ELF-1 (cell line): ENCODE measurements around the gene LSM4.
A peak's percentile ranks its signal among the peaks of the same experiment; 100 is the strongest.

Experiments
- DNase-seq: peaks from one replicate; pipeline ENCODE4 v3.0.0-alpha.2; 2016; ENCODE audit warnings: low read depth, low spot score

Gene LSM4

DNA sequence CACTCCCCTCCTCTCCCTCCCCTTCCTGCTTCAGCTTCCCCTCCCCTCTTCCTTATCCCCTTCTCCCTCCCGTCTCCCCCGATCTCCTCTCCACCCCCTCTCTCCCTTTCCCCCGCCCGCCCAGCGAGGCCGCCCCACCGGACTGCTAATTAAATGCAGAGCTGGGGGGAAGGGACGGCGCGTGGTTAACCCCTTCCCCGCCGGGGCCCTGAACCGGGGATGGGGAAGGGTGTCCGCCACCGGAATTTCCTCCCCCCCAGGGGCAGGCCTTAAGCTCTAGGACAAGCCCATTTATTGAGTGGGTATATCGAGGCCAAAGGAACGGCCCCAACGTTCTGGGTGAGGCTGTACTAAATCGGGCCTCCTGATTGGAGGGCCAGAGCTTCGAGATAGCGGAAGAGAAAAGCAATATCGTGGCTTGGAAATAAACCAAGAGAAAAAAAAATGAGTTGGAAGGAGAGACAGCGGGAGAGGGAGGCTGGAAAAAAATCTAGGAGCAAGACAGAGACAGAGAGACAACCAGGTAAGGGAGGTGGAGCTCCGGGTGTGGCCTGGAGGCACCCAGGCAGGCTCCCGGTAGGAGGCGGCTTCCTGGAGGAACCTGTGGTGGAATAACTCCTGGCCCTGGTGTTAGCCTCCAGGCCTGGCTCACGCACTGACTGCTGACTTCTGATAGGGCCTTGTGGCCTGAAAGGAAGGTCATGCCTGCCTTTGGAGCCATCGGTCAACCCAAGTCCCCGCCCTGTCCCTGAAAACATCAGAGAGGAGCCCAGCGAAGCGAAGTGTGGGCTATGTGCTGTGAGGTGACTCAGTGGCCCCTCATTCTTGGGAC lies 29.9 kb downstream of the LSM4 start:
- peak; percentile 97 for DNase-seq

DNA sequence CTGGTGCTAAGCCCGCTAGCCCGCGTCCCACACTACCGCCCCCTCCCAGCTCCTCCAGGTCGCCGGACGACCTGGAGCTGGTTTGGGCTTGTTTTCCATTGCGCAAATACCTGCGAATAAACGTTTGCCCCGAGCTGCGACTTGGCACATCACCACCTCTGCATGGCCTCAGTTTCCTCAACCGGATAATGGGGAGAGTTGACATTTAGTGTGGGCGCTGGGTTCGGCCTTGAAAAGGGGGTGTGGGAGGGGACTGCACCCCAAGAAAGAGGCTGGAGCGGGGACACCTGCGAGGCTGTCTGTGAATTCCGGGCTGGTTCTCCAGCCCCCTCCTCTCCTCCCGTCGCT lies 30.4 kb downstream of the LSM4 start:
- DNase-seq, result peak; percentile 92

DNA sequence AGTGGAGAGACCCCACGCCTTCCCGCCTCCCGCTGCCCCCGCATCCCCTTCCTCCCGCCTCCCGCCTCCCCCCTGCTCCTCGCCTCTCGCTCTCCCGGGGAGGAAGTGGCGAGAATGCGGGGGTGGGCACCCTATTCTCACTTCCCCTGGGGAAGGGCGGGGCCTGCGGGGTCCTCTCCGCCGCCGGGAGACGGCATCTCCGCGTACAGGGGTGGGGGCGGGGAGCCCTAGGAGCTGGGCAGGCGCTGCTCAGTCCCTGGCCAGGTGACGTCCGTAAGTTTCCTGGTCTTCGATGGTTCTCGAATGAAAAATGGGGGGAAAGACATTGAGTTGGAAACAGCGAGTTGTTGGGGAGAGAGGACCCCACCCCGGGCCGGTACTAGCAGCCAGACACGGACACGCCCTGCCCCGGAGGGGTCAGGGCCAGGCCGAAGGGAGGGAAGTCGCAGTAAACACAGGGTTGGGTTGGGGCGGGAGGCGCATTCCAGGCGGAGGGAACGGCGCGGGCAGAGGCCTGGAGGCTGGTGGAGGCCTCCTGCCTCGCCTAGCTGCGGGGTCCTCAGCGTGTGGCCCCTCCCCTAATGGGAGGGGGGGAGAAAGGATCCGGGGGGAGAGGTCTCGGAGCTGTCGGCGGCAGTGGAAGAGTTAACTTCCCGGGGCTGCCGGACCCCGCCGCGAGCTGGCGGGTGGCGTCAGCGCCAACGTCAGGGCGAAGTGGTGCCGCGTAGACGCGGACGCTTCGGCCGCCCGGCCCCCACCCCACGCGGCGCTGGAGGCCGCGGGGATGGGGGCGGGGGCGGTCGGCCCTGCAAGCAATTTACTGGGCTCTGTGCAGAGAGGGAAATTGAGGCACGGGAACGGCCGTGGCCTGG lies 31.1 kb downstream of the LSM4 start:
- peak; percentile 97 for DNase-seq

DNA sequence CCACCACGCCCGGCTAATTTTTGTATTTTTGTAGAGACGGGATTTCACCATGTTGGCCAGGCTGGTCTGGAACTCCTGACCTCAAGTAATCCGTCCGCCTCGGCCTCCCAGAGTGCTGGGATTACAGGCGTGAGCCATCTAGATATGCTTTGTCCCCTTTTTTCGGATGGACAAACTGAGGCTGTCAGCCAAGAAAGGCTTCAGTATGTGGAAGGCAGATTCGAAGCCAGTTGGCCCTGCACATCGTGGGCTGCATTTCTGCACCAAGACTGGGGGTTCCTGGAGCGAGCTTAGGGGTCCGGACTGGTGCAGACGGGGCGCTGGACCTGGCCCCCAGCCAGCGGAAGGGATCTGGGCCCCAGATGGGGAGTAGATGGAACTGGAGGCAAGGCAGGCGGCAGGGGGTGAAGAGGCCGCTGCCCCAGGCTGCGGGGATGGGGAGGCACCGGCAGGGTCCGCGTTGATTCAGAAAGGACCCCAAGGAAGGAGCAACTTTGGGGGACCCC lies 31.8 kb downstream of the LSM4 start:
- DNase-seq, result no peak

DNA sequence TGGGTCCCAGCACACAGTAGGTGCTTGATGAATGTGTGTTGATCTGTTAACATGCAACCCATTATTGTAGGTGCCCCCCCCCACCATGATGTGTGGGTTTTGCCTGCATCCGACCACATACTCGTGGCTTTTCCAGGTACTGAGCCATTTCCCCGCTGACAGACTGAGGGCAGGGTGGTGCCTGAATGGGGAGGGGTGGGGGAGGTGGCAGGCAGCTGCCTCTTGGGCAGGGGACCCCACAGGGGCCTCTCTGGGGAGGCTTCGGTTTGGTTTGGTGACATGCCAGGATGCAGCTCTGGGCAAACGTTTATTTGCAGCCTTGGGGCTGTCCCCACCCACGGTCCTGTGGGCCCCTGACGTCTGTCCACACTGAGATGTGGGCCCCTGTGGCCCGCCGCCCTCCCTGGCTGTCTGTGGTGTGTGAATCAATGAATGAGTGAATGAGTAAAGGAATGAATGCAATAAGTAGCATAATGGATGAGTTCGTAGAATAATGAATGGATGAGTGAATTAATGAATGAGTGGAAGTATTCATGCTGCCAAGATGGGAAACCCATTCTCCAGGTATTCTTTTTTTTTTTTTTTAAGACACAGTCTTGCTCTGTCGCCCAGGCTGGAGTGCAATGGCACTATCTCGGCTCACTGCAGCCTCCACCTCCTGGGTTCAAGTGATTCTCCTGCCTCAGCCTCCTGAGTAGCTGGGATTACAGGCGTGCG lies 32.4 kb downstream of the LSM4 start:
- DNase-seq, result no peak

DNA sequence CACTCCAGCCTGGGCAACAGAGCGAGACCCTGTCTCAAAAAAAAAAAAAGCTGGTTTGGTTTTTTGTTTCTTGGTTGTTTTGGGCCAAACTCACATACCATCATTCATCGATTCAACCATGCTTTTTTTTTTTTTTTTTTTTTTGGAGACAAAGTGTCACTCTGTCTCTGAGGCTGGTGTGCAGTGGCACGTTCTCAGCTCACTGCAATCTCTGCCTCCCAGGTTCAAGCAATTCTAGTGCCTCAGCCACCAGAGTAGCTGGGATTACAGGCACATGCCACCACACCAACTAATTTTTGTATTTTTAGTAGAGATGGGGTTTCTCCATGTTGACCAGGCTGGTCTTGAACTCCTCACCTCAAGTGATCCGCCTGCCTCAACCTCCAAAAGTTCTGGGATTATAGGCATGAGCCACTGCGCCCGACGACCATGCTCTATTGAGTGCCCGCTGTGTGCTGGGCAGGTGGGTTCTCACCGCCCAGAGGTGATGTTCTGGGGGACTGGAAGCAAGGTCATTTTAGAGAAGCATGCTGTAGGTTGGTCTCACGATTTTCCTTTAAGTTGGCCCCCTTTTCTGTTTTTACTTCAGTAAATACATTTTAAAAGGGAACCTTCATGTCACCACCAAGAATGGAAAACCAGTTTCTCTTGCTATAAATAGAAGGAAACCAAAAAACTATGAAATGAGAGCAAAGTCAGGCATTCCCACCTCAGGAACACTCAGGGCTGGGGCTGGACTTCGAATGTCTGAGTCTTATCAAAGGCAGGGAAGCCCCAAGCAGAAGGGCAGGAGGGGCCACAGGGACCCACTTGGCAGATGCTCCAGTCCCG lies 33.2 kb downstream of the LSM4 start:
- DNase-seq, result no peak

DNA sequence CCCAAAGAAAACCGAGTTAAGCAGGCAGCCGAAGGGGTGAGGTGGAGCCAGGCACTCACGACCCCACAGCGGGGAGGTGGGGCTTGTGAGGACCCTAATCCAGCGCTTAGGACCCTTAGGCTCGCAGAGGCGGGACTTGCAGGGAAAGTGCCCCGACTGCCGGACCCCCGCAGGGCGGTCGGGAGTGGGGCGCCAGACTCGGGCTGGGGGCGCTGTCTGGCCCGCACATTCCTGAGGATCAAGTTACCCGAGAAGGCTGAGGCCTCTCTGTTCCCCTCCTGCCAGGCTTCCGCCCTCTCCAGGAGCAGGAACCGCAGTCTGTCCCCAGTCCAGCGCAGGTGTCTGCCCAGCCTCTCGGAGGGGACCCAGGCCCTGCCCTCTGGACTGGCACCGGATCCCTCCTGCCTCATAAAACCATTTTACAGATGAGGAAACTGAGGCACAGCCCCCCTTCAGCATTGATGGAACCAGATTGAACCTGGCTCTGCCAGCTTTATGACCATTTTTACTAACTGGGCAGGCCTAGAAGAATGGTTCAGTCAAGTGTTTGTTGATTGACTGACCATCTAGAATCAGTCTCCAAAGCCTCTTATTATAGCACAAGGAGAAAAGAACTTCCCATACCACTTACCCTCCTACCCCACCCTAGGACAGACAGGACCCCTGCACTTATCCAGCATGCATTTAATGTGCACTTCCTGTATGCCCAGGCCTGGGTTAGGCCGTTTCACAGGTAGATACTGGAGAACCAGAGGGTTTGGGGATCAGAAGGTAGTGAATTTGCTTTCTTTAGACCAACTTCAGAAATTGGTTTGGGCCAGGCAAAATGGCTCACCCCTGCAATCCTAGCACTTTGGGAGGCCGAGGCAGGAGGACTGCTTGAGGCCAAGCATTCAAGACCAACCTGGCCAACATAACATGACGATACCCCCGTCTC lies 34.8 kb downstream of the LSM4 start:
- DNase-seq, result peak; percentile 82

DNA sequence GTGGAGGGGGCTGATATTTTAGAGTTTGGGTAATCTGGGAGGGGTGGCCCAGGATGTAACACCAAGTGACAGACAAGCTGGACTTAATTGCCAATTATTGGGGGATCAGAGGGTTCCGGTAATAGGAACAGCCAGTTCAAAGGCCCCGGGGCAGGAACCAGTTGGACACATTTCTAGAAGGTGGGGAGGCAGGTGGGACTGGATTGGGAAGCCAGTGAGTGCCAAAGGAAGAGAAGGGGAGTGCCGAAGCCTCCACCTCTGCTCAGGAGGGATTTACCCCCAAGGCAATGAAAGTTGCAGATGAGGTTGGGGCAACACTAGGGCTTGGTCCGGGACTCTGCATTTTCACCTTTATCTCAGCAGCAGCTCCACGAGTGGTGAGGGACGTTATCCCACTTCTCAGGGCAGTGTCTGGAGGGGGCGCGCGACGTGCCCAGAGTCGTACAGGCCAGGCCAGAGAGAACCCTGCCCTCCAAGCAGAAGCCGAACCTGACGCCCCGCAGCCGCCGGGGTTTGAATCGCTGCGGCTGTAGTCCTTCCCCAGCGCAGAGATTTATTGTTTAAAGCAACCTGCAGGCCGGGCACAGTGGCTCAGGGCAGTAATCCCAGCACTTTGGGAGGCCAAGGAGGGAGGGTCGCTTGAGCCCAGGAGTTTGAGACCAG lies 35.8 kb downstream of the LSM4 start:
- DNase-seq, result peak; percentile 68

DNA sequence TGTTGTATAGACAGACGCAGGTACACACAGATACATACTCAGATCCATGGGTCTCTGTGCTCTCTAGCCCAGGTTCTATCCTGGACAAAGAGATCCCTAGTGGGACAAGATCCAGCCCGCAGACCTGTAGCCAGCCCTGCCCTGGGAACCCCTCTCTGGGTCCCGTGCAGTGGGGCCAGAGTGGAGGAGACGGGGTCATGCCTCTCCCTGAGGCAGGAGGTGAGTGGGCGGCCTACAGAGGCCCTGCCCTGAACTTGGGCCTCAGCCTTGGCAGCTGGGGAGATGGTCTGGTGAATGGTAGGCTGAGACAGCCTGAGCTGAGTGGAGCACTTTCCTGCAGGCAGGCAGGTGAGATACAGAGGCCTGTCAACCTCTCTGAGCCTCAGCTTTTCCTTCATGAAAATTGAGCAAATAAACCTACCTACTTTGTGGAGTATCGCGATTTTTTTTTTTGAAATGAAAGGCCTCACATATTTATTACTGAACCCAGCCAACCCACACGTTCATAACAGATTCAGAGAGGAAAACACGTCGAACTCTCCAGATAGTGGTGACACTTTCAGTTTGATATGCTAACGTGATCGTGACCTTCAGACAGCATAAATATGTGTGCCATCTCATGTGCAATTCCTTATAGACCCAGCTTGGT lies 38.0 kb downstream of the LSM4 start:
- DNase-seq, result no peak

DNA sequence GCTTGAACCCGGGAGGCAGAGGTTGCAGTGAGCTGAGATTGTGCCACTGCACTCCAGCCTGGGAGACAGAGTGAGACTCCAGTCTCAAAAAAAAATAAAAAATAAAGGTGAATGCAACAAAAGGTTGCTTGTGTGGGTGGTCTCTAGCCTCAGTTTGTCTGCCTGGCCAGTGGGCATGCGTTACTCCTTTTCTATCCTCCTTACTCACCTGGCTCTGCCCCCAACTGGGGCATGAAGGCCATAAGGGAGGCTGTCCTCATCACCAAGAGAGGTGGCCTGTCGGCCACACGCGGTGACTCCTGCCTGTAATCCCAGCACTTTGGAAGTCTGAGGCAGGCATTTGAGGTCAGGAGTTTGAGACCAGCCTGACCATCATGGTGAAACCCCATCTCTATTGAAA lies 39.5 kb downstream of the LSM4 start:
- DNase-seq, result no peak

DNA sequence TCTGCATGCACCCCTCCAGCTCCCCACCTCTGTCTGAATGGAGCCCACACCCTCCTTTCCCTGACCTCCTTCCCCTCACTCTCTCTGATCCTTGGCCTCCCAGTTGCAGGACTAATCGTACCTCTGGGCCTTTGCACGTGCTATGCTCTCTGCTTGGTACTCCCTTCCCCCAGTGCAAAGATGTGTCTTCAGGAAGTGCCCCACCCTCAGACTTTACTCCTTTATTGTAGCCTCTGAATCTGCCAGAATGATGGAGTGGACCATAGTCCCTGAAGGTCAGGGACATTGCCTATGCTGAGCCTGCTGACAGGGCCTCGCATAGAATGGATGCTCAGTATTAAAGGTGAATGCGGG lies 40.1 kb downstream of the LSM4 start:
- no peak for DNase-seq

DNA sequence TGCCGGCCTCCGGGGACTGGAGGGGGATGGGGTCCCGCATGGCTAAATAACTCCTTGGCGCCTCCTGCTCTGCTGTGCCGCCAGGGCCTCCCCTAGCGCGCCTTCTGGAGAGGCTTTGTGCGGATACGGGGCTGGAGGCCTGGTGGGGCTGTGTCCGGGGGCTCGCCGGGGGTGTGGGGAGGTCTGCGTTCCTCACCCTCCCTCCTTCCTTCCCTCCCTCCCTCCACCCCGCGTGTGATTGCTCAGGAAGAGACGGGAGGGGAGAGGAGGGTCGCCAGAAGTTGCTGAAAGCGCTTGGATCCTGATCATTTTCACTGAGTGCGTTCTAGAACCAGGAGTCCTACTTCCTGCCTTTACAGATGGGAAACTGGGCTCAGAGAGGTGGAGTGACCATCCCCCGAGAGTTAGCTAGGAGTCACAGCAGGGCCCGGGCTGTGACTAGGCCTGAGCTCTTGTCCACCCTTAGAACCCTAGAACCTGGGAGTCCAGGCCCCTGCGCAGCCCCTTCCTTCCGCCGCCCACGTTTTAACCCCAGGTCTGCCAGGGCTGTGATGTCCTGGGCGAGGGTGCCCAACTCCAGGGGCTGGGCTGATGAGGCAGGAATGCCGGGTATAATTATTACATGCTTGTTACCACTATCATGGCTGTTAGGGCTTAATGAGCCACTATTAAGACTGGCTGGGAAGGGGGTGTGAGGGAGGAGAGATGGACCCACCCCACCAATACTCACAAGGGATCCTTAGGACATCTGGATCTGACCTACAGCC lies 40.7 kb downstream of the LSM4 start:
- peak; percentile 71 for DNase-seq

DNA sequence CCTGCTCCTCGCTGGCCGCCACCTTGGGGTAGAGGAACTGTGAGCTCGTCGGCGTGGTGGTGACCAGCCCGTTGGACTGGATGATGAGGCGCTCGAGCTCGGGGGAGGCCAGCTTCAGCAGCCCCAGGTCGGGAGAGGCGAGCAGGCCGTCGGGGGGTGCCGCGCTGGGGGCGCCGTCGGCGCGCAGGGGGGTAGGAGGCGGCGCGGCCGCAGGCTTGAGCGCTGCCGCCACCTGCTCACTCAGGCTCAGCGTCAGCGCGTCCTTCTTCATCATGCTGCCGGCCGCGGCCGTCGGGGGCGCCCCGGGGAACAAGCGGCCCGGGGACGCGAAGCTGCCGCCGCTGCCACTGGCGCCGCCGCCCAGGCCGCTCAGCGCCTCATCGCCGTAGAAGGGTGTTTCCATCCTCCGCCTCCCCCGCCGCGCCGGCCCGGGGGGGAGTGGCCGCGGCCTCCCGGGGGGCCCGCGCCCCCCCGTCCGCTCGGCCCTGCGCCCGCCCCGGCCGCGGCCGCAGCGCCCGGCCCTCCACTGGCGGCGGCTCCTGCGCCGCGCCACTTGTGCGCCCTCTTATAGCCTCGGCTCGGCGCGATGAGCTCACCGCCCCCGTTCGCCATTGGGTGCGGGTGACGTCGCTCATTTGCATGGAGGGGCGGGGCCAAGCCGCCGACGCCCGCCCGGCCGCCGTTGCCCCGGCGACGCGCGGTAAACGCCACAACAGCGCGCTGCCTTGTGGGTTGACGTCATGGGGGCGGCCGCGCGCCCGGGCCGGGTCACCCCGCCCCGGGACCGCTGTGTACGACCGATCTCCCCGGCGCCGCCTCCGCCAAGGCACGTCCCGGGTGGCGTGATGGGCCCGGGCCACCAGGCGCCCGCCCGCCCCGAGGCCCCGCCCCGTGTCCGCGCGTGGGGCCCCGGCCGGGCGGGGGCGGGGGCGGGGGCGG lies 41.5 kb downstream of the LSM4 start, which contains the start of gene JUND:
Gene JUND, minus strand, starts transcription at position 541 of the 939 bp plus-strand sequence. Its CDS starts 138 bp downstream, at position 403.
- DNase-seq, result peak; percentile 99

DNA sequence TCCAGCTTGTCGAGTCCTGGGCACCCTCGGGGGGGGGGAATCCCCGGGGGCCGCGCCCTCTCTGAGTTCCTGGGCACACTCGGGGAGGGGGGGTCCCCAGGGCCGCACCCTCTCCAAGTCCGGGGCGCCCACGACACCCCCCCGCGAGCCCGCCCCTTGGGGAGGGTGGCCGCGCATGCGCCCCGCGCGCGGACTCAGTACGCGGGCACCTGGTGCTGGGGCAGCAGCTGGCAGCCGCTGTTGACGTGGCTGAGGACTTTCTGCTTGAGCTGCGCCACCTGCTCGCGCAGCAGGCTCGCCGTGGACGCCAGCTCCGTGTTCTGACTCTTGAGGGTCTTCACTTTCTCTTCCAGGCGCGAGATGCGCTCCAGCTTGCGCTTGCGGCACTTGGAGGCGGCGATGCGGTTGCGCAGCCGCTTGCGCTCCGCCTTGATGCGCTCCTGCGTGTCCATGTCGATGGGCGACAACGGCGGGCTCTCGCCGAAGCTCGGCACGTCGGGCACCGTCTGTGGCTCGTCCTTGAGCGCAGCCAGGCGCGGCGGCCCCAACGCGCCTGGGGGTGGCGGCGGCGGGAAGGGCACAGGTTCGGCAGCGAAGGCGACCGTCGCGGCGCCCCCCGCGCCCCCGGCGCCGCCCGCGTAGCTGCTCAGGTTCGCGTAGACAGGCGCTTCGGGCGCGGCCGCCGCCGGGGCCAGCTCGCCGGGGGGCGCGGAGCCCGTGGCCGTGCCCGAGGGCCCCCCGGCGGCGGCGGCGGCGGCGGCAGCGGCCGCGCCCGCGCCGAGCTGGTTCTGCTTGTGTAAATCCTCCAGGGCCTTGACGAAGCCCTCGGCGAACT lies 42.4 kb downstream of the LSM4 start:
- peak; percentile 80 for DNase-seq

DNA sequence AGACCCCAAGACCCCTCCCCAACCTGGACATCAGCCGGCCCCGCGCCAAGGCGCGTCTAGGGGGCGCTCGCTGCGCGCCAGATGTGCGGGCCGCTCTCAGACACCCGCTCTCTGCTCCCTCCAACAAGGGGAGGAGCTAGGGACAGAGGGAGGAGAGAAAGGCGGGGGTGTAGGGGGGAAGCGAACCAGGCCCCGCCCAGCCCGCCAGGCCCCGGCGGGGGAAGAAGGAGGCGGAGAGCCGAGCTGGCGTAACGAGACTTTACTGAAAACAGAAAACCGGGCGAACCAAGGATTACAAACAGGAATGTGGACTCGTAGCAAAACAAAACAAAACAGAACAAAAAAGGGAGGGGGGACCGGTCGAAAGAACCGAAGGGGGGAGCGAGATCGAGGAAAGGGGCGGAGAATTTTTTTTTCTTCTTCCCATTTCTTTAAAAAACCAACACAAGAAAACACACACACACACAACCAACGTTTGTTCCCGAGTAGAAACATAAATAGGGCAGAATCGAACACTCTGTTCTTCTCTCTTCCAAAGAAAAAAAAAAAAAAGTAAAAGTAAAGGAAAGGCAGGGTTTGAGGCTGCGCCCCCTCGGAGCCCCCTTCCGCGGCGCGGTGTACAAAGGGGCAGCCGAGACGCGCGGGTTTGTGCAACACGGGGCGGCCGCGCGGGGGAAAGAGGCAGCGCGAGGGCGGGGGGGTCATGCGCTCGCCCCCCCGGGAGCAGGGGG lies 43.2 kb downstream of the LSM4 start:
- DNase-seq, result peak; percentile 98

DNA sequence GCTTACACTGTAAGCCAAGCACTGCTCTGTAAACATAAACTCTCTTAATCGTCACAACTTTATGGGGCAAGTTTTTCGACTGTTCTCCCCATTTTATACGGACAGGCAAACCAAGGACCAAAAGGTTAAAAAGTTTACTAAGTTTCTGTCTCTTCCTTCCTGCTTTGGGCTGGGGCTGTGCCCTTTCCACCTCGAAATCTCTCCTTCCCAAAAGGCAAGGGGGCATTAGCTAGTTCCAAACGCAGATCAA lies 43.7 kb downstream of the LSM4 start:
- DNase-seq, result no peak
